ENCODE data around the gene BCL6B.
A peak's percentile ranks its signal among the peaks of the same experiment; 100 is the strongest.
"Not testable (repeated sequence)": the region's sequence is repeated elsewhere in the genome, so short reads cannot be mapped to it uniquely, and the experiment has no call there.

BCL6B gene

DNA sequence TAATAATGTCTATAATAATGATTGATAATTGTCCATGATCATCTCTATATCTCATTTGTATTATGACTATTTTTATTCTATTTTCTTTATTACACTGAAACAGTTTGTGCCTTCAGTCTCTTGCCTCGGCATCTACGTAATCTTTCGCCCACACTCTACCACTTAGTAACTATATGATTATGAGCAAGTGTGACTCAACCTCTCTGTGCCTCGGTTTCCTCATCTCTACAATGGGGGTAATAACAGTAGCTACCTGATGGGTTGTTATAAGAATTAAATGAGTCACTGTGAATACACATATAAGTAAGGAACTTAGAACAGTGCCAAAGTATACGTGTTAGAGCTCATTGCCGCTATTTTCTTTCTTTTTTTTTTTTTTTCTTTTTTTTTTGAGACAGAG is 24.7 kb downstream of the BCL6B start:
- no peak overlapping the region for H3K4me3 ChIP-seq
- no peak for TF ChIP-seq Cebpa-rat (IDR thresholded peaks at IDR 0.05)
- H3K9ac ChIP-seq = no peak overlapping the region
- H3K27me3 ChIP-seq = peaks cover 23 to 42% (median 31%) of the 10 kb centered on the region in 11 experiments
- no peaks in the 10 kb centered on the region for H3K9me3 ChIP-seq (replicated peaks in 1 of 11)
- peaks cover 32 to 49% (median 41%) of the 10 kb centered on the region in 10 experiments for H3K4me1 ChIP-seq
- H4K20me1 ChIP-seq = peaks cover 0 to 4% (median 0%) of the 10 kb centered on the region in 11 experiments; a peak in 1 of 22 replicates
- H3K27ac ChIP-seq = no peak overlapping the region
- H3K36me3 ChIP-seq = no peaks in the 10 kb centered on the region
- H3K4me2 ChIP-seq = peak overlapping the region in 9 of 11 experiments; percentile 66 to 91 (median 80); a peak in 12 of 22 replicates

DNA sequence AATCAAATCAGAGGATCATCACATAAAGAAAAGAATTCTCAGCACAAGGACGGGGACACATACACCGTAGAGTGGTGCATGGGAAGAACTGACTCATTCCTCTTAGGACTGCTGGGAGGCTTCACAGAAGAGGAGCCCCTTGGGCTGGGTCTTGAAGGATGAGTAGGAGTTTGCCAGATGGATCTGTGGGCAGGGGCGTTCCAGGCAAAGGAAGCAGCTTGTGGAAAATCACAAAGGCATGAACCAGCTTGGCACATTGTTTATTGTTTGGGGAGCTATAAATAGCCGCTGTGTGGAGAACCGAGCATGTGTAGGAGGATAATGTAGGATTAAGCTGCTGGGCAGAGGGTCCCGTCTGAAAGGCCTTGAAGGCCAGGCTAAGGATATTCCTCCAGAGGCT is 26.1 kb downstream of the BCL6B start:
- H3K27ac ChIP-seq = no peak overlapping the region
- H3K9me3 ChIP-seq (replicated peaks in 1 of 11) = no peaks in the 10 kb centered on the region
- H3K27me3 ChIP-seq = peaks cover 10 to 28% (median 17%) of the 10 kb centered on the region in 11 experiments; a peak in 17 of 22 replicates
- TF ChIP-seq Cebpa-rat (IDR thresholded peaks at IDR 0.05) = no peak
- H3K4me3 ChIP-seq = no peak overlapping the region
- peaks cover 18 to 35% (median 27%) of the 10 kb centered on the region in 10 experiments for H3K4me1 ChIP-seq
- H3K36me3 ChIP-seq = no peaks in the 10 kb centered on the region
- no peaks in the 10 kb centered on the region; a peak in 1 of 22 replicates for H4K20me1 ChIP-seq
- H3K9ac ChIP-seq = no peak overlapping the region
- peak overlapping the region in 3 of 11 experiments; percentile 2 to 32 (median 7); a peak in 2 of 22 replicates for H3K4me2 ChIP-seq

DNA sequence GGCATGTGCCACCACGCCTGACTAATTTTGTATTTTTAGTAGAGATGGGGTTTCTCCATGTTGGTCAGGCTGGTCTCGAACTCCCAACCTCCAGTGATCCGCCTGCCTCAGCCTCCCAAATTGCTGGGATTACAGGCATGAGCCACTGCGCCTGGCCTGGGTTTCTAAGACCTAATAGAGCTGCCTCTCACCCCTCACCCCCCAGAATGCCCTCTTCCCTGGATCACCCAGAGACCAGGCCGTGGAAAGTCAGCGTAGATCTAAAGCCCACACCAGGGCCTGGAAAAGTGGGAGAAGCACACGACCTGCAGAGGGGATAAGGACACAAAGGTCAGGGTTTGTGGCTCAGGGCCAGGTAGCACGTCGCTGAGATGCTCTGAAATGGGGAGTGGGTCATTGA is 27.7 kb downstream of the BCL6B start:
- H3K4me3 ChIP-seq; H3K27ac ChIP-seq; H3K36me3 ChIP-seq; H4K20me1 ChIP-seq; H3K9ac ChIP-seq; H3K9me3 ChIP-seq (replicated peaks in 1 of 11); H3K4me2 ChIP-seq: not testable (repeated sequence)
- H3K27me3 ChIP-seq = peaks cover 7 to 18% (median 13%) of the 10 kb centered on the region in 11 experiments; a peak in 17 of 22 replicates
- H3K4me1 ChIP-seq = peaks cover 15 to 34% (median 25%) of the 10 kb centered on the region in 10 experiments

DNA sequence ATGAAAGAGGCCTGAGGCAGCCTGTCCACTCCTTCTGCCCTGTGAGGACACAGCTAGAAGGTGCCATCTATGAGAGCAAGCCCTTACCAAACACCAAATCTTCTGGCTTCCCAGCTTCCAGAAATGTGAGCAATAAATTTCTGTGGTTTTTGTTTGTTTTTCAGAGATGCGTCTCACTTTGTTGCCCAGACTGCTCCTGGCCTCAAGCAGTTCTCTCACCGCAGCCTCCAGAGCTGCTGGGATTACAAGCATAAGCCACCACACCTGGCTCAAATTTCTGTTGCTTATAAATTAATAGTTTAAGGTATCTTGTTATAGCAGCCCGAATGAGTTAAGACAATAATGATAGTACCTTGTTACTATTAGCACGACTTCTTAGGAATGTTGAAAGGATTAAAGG is 33.5 kb downstream of the BCL6B start:
- H3K36me3 ChIP-seq = no peaks in the 10 kb centered on the region
- H3K4me1 ChIP-seq = peaks cover 0 to 39% (median 8%) of the 10 kb centered on the region in 10 experiments; a peak in 12 of 20 replicates
- TF ChIP-seq Cebpa-rat (IDR thresholded peaks at IDR 0.05) = no peak
- no peak overlapping the region for H3K4me2 ChIP-seq
- no peak overlapping the region for H3K9ac ChIP-seq
- no peak overlapping the region for H3K27ac ChIP-seq
- H3K9me3 ChIP-seq (replicated peaks in 1 of 11) = no peaks in the 10 kb centered on the region
- H4K20me1 ChIP-seq = no peaks in the 10 kb centered on the region
- no peak overlapping the region for H3K4me3 ChIP-seq
- no peaks in the 10 kb centered on the region for H3K27me3 ChIP-seq

DNA sequence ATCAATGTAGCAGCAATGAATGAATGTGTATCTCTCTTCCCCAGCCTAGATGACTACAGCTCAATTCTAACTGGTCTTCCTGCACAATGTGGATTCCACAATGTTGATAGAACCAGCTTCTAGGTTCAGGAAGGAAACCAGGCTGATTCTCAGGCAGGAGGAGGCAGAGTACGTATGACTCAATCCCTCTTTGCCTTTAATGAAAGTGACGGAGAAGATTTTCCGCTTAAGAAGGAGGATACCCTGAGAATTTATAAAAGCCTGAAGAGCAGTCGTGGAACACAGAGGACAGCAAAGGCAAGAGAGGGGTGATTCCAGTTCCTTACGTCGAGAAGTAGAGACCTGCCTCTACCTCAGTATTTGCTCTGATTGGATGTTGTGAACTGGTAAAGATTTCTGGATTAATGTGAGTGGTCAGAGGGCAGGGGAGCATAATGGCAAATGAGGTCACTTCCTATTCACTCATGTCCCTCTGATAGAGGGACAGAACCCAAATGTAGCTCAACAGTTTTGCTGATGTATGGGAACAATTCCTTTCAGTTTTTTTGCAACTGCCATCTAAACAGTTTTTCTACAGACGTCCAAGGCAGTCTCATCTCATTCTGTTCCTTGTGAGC is 36.1 kb downstream of the BCL6B start:
- H3K9ac ChIP-seq = no peak overlapping the region

DNA sequence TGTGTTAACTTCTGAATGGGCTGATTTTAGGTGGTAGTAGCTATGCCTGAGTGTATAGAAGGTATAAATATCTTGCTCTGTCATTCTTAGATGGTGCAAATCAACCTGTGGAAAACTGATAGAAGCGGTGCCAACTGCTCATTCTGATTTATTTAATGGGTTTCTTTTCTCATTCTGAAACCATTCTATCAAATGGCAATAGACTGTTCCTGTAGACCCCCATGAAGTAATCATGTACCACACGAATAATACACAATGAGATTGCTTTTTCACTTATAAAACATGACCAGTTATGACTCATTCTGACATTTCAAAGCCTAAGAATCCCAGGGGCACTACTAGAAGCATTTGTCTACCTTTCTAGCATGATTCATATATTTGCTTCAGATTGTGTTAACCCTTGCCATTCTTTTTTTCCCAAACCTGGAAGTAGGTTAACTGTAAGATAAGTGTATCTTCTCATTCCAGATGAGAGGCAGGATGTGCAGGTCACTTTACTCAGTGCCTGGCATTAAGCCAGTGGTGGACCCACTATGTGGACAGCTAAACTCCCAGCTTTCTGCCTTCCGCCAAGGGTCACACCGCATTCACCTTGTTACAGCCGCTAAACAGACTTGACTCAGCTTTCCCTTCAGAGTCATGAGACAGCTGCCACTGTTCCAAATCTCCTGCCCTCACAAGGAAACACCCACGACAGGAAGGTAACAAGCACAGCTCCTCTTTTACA is 37.5 kb downstream of the BCL6B start:
- H3K27me3 ChIP-seq = no peaks in the 10 kb centered on the region
- H3K4me2 ChIP-seq = peak overlapping the region in 5 of 11 experiments; percentile 2 to 45 (median 21); a peak in 6 of 22 replicates
- no peaks in the 10 kb centered on the region for H4K20me1 ChIP-seq
- no peaks in the 10 kb centered on the region for H3K9me3 ChIP-seq (replicated peaks in 1 of 11)
- H3K36me3 ChIP-seq = no peaks in the 10 kb centered on the region
- TF ChIP-seq Cebpa-rat (IDR thresholded peaks at IDR 0.05) = no peak
- peaks cover 0 to 43% (median 11%) of the 10 kb centered on the region in 10 experiments; a peak in 13 of 20 replicates for H3K4me1 ChIP-seq
- H3K9ac ChIP-seq = no peak overlapping the region
- H3K27ac ChIP-seq = no peak overlapping the region
- no peak overlapping the region for H3K4me3 ChIP-seq

More for the DNA sequence above, 36.1 kb downstream of the BCL6B start:
- Histone ChIP-seq H3K27ac (no peak overlapping the region), H3K4me2 (peak overlapping the region in 3 of 11 experiments; percentile 40 to 51 (median 48); a peak in 6 of 22 replicates), H3K9me3 (replicated peaks in 1 of 11) (no peaks in the 10 kb centered on the region), H3K36me3 (no peaks in the 10 kb centered on the region), H3K4me3 (no peak overlapping the region), H4K20me1 (no peaks in the 10 kb centered on the region), H3K27me3 (no peaks in the 10 kb centered on the region), H3K4me1 (peaks cover 0 to 42% (median 8%) of the 10 kb centered on the region in 10 experiments; a peak in 12 of 20 replicates)
- TF ChIP-seq Cebpa-rat (IDR thresholded peaks at IDR 0.05) = no peak

DNA sequence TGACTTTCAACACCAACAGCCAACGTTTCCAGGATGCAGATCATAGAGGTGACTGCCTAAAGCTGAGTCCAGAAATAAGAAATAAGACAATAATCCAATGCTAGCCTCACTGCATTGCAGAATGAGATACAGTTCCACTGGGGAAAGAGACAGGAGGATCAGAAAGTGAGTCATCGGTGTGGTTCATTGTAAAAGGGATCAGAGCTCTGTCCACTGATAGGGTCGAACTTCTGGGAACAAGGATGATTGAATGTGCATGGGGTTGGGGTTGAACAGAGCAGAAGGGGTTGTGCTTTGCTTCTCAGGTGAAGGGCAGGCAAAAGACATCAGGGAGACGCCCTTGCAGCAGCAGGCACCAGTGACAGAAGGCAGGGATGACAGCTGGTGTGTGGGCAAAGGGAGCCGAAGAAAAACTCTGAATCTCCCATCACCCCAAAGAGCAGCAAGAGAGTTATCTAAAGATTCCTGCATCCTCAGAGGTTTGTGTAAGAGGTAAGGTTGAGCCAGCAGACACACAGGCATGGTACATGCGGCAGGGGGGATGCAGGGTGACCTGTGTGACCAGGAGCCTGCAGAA is 40.8 kb downstream of the BCL6B start:
- Histone ChIP-seq H4K20me1 (no peaks in the 10 kb centered on the region), H3K36me3 (peaks cover 0 to 5% (median 0%) of the 10 kb centered on the region in 11 experiments; a peak in 1 of 22 replicates), H3K27me3 (no peaks in the 10 kb centered on the region), H3K4me1 (peaks cover 0 to 40% (median 11%) of the 10 kb centered on the region in 10 experiments; a peak in 13 of 20 replicates), H3K4me2 (peak overlapping the region in 2 of 11 experiments; percentile 22 to 42; a peak in 4 of 22 replicates), H3K9me3 (replicated peaks in 1 of 11) (peaks cover 12 to 20% (median 17%) of the 10 kb centered on the region in 11 experiments), H3K4me3 (no peak overlapping the region), H3K9ac (no peak overlapping the region), H3K27ac (no peak overlapping the region)
- TF ChIP-seq Cebpa-rat (IDR thresholded peaks at IDR 0.05) = no peak

DNA sequence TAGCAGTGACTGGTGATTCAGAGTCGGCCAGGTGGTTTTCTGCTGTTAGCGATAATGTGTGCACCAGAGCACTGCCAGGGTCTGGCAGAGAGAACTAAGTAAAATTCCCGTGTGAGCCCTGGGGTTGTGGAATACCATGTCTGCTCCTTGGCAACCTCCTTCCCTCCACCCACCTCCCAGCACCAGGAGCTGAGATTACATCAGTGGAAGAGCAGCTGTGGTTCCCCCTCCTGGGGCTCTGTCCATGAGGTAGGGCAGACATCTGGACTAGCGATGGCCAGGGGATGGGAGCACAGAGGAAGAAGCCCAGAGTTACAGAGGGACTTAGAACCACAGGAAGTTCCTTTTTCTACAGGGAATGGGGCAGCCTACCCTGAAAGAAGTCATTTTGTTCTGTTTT is 41.4 kb downstream of the BCL6B start:
- Histone ChIP-seq H3K4me3 (no peak overlapping the region), H3K27me3 (no peaks in the 10 kb centered on the region), H3K4me1 (peaks cover 0 to 34% (median 9%) of the 10 kb centered on the region in 10 experiments; a peak in 13 of 20 replicates), H3K36me3 (peaks cover 0 to 5% (median 0%) of the 10 kb centered on the region in 11 experiments; a peak in 1 of 22 replicates), H3K9ac (no peak overlapping the region), H3K27ac (no peak overlapping the region), H3K4me2 (peak overlapping the region in 2 of 11 experiments; percentile 40 to 42; a peak in 5 of 22 replicates), H4K20me1 (no peaks in the 10 kb centered on the region), H3K9me3 (replicated peaks in 1 of 11) (peaks cover 17 to 26% (median 21%) of the 10 kb centered on the region in 11 experiments)
- no peak for TF ChIP-seq Cebpa-rat (IDR thresholded peaks at IDR 0.05)

DNA sequence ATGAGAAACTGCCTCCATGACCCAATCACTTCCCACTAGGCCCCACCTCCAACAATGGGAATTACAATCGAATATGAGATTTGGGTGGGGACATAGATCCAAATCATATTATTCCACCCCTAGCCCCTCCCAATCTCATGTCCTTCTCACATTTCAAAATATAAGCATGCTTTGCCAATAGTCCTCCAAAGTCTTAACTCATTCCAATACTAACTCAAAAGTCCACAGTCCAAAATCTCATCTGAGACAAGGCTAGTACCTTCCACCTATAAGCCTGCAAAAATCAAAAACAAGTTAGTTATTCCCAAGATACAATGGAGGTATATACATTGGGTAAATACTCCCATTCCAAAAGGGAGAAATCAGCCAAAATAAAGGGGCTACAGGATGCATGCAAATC is 44.3 kb downstream of the BCL6B start:
- Histone ChIP-seq H3K36me3 (peaks cover 0 to 5% (median 0%) of the 10 kb centered on the region in 11 experiments; a peak in 1 of 22 replicates), H3K4me1 (peaks cover 0 to 22% (median 4%) of the 10 kb centered on the region in 10 experiments; a peak in 8 of 20 replicates), H3K4me2 (no peak overlapping the region), H4K20me1 (no peaks in the 10 kb centered on the region), H3K4me3 (no peak overlapping the region), H3K27me3 (no peaks in the 10 kb centered on the region), H3K9ac (no peak overlapping the region), H3K9me3 (replicated peaks in 1 of 11) (peaks cover 17 to 28% (median 22%) of the 10 kb centered on the region in 11 experiments), H3K27ac (no peak overlapping the region)
- no peak for TF ChIP-seq Cebpa-rat (IDR thresholded peaks at IDR 0.05)

Measured in BLaER1 treated with 17β-estradiol and CSF1 and Interleukin-3, amounts not matched to agents 10 nM and 100 nM (cell line).